Measurements from ENCODE around the gene GPR37.

DNA sequence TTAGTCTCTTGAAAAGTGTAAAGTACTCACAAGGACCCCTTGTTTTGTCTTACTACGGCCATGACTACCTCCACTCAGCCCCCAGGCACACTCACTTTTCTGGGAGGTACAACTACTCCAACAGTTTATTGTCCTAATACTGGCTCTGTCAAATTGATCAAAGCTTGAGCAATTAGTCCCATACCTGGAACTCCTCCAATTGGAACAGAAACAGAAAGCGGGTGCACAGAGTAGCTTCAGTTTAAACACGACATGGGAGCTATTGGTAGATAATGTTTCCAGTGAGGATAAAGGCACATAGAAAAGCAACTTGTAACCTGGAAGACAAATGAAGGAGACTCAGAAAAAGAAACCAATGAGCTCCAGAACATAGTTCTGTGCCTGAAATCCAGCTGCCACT is 7.7 kb upstream of the GPR37 start:
- TF ChIP-seq, protein P1, sequence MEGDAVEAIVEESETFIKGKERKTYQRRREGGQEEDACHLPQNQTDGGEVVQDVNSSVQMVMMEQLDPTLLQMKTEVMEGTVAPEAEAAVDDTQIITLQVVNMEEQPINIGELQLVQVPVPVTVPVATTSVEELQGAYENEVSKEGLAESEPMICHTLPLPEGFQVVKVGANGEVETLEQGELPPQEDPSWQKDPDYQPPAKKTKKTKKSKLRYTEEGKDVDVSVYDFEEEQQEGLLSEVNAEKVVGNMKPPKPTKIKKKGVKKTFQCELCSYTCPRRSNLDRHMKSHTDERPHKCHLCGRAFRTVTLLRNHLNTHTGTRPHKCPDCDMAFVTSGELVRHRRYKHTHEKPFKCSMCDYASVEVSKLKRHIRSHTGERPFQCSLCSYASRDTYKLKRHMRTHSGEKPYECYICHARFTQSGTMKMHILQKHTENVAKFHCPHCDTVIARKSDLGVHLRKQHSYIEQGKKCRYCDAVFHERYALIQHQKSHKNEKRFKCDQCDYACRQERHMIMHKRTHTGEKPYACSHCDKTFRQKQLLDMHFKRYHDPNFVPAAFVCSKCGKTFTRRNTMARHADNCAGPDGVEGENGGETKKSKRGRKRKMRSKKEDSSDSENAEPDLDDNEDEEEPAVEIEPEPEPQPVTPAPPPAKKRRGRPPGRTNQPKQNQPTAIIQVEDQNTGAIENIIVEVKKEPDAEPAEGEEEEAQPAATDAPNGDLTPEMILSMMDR (IDR thresholded peaks at IDR 0.05; ENCODE audit: low read depth, low read length, poor library complexity, severe bottlenecking): no peak
- TF ChIP-seq EZH2phosphoT487 (IDR thresholded peaks at IDR 0.05; ENCODE audit: borderline replicate concordance, low read length): no peak

Data from DOHH2 (cell line).